Pancreas (tissue), 10 donors: Measurements from ENCODE around the gene HJURP. TPM values are rescaled to one million over a fixed set of nuclear protein-coding genes. Genes with fewer than 3 reads are reported as not detected.
"Not testable (repeated sequence)": the region's sequence is repeated elsewhere in the genome, so short reads cannot be mapped to it uniquely, and the experiment has no call there.

ENCODE experiments used
- ATAC-seq, 4 donors: fragments of 200-7000 bp; cut with Tn5 transposase; one replicate each; pipeline versions ENCODE4 v1.8.0 to v1.9.1; 2020; ENCODE audit warnings: mild to moderate bottlenecking in 4 of 4, moderate library complexity in 4 of 4
- DNase-seq, 6 donors: peaks; one replicate each; pipeline ENCODE4 v3.0.0-alpha.2; 2020
- FAIRE-seq: peaks from 2 replicates; lab custom pipeline; 2012; peaks lifted over from hg19 to GRCh38; lab: Jason Lieb, UNC
- H3K27ac ChIP-seq, 4 donors: fragments of 200-600 bp; sonication (generic); 1 replicate in 3 of 4; 2 replicates in 1 of 4; pipeline versions ENCODE4 v1.5.0 to v1.8.0; 2020
- H3K27me3 ChIP-seq, 4 donors: fragments of 200-600 bp; one replicate each; pipeline ENCODE4 v1.8.0; 2021
- H3K36me3 ChIP-seq, 3 donors: fragments of 200-600 bp; sonication (generic) in 1 of 3; one replicate each; pipeline versions ENCODE4 v1.5.0 to v1.8.0; 2020 to 2021
- H3K4me1 ChIP-seq, 3 donors: fragments of 200-600 bp; one replicate each; pipeline ENCODE4 v1.8.0; 2021
- H3K4me3 ChIP-seq, 4 donors: fragments of 200-600 bp; sonication (generic) in 2 of 4; one replicate each; pipeline versions ENCODE4 v1.5.0 to v1.8.0; 2020 to 2021
- H3K9me3 ChIP-seq, 4 donors: fragments of 200-600 bp; one replicate each; pipeline ENCODE4 v1.8.0; 2021
- CTCF ChIP-seq, 4 donors: fragments of 200-600 bp; sonication (generic) in 3 of 4; IDR thresholded peaks; one replicate each; pipeline versions ENCODE4 v1.5.0 to v1.8.0; 2021; ENCODE audit warnings: antibody characterized with exemption in 4 of 4
- WGBS, 2 donors: extraction: QIAGEN DNeasy Blood & Tissue Kit; methylation state at CpG; one replicate each; pipeline ENCODE4 v1.1.7; 2013; 5-methylcytosine and 5-hydroxymethylcytosine counted together
- intact Hi-C, 3 donors: fragments of 100-400 bp; cut with DNase I; formaldehyde crosslinking; loops; one replicate each; pipeline versions ENCODE4 v1.11.1 to v1.14.2; 2022
- polyA plus RNA-seq, 2 donors: library from polyadenylated mRNA; stranded (reverse); fragments of 200-250 nt; gene quantifications; one replicate each; pipeline ENCODE4 v1.2.3, GENCODE V29; 2013
- total RNA-seq, 6 donors: library from RNA; stranded (reverse); fragmentation: NEBNext Ultra II Directional in 4 of 6; extraction: Animal tissue kit (Norgen Biotek cat#: 25700) in 4 of 6; gene quantifications; one replicate each; pipeline versions ENCODE4 v1.2.1 to v1.2.4, GENCODE V29; 2021 to 2023
- donor health status: healthy with polysubstance abuse.
- donor health status: DM: no; HTN: no; CAD: no; lungs with moderate emphysema.
- donor health status: DM: no; HTN: no; CAD: no.
- donor health status: control.
- donor health status: control.
- donor health status: Bipolar disorder and iron deficiency.
- donor health status: DM: yes; HTN: yes; CAD: no.
- donor health status: DM: no; HTN: no; CAD: no.
- donor health status: DM: no; HTN: no; CAD: no.
- donor health status: DM: yes; HTN: yes; CAD: no.

The HJURP gene
- 1 to 10 TPM in 1 of 6 donors, under 1 TPM in 2, not detected in 3; 0.47 to 1.2 (median 0.58) TPM for total RNA-seq
- polyA plus RNA-seq: under 1 TPM; 0.16 to 0.34 TPM

GRCh38 chr2:233854241-233854981 lies at the start of gene HJURP:
Gene HJURP, minus strand, starts transcription at chr2:233854535. Its CDS starts 35 bp downstream, at chr2:233854500.
- TF ChIP-seq CTCF (IDR thresholded peaks at IDR 0.05): no peak

GRCh38 chr2:233901884-233902283 lies 47.5 kb upstream of the HJURP start:
- Histone ChIP-seq H3K4me3 (no peak overlapping the region), H3K9me3 (no peaks in the 10 kb centered on the region), H3K36me3 (no peaks in the 10 kb centered on the region), H3K27me3 (no peaks in the 10 kb centered on the region), H3K4me1 (no peaks in the 10 kb centered on the region), H3K27ac (no peak overlapping the region)
- intact Hi-C loops: no loop called here
- no peak for ATAC-seq
- WGBS, 2 donors: 52 to 80% methylated on average over 4 of the region's 4 CpGs
- no peak for TF ChIP-seq CTCF (IDR thresholded peaks at IDR 0.05)
- no peak for FAIRE-seq
- no peak for DNase-seq

More at GRCh38 chr2:233854241-233854981, at the start of gene HJURP:
- 0 to 1% methylated on average over 58 to 60 of the region's 60 CpGs for WGBS, 2 donors
- intact Hi-C loops: no loop called here
- FAIRE-seq (peak; percentile 53), ATAC-seq (peak; percentile 99 to 100 (median 100)), DNase-seq (peak; percentile 88 to 95 (median 90))
- Histone ChIP-seq H3K4me1 (peaks cover 0 to 5% (median 0%) of the 10 kb centered on the region in 3 donors), H3K4me3 (peak within 1 kb of the TSS; percentile 20 to 84 (median 55)), H3K9me3 (no peaks in the 10 kb centered on the region), H3K36me3 (no peaks in the 10 kb centered on the region), H3K27ac (peak within 1 kb of the TSS in 1 of 4 donors; percentile 44), H3K27me3 (no peaks in the 10 kb centered on the region)

- ATAC-seq (peak in 3 of 4 donors; percentile 36 to 53 (median 53)), FAIRE-seq (no peak), DNase-seq (no peak)
- H3K36me3 ChIP-seq: no peaks in the 10 kb centered on the region
- 42 to 48% methylated on average over 4 of the region's 4 CpGs for WGBS, 2 donors
- no peaks in the 10 kb centered on the region for H3K9me3 ChIP-seq
- H3K4me3 ChIP-seq: no peak overlapping the region
- TF ChIP-seq CTCF (IDR thresholded peaks at IDR 0.05): no peak
- no peaks in the 10 kb centered on the region for H3K27me3 ChIP-seq
- intact Hi-C loops: no loop called here
- H3K27ac ChIP-seq: no peak overlapping the region
- H3K4me1 ChIP-seq: no peaks in the 10 kb centered on the region
These were observed 47.0 kb upstream of the HJURP start for GRCh38 chr2:233901367-233901766.

GRCh38 chr2:233896253-233896652 lies 41.9 kb upstream of the HJURP start:
- ATAC-seq, H3K4me3 ChIP-seq, DNase-seq, intact Hi-C loops, H3K27me3 ChIP-seq, H3K9me3 ChIP-seq, H3K4me1 ChIP-seq, H3K36me3 ChIP-seq, H3K27ac ChIP-seq, FAIRE-seq: not testable (repeated sequence)
- 81 to 88% methylated on average over 2 of the region's 2 CpGs for WGBS, 2 donors

- no peak for FAIRE-seq
- no peak overlapping the region for H3K4me3 ChIP-seq
- 81 to 83% methylated on average over 2 of the region's 2 CpGs for WGBS, 2 donors
- H3K27me3 ChIP-seq: no peaks in the 10 kb centered on the region
- no peaks in the 10 kb centered on the region for H3K9me3 ChIP-seq
- H3K27ac ChIP-seq: no peak overlapping the region
- H3K4me1 ChIP-seq: no peaks in the 10 kb centered on the region
- intact Hi-C loops: no loop called here
- no peak for DNase-seq
- H3K36me3 ChIP-seq: no peaks in the 10 kb centered on the region
- TF ChIP-seq CTCF (IDR thresholded peaks at IDR 0.05): no peak
- no peak for ATAC-seq
These were observed 38.5 kb upstream of the HJURP start for GRCh38 chr2:233892793-233893192.
